Bronchial epithelial cell (primary cell): ENCODE data around the gene KCNN1. TPM values are rescaled to one million over a fixed set of nuclear protein-coding genes. Genes with fewer than 3 reads are reported as not detected.
A peak's percentile ranks its signal among the peaks of the same experiment; 100 is the strongest.
"Not testable (repeated sequence)": the region's sequence is repeated elsewhere in the genome, so short reads cannot be mapped to it uniquely, and the experiment has no call there.

Experiments used
- DNase-seq: peaks from one replicate; pipeline ENCODE4 v3.0.0-alpha.2; 2010; ENCODE audit warnings: low read depth
- FAIRE-seq: peaks from 2 replicates; lab custom pipeline; 2011; peaks lifted over from hg19 to GRCh38; lab: Jason Lieb, UNC
- H3K27me3 ChIP-seq: 2 replicates; pipeline ENCODE4 v1.5.1; 2011; ENCODE audit warnings: low read length; ENCODE audit not compliant: control insufficient read depth, insufficient read depth
- H3K36me3 ChIP-seq: 2 replicates; pipeline ENCODE4 v1.5.1; 2011; ENCODE audit warnings: low read length; ENCODE audit not compliant: control insufficient read depth, insufficient read depth
- H3K4me3 ChIP-seq: 2 replicates; pipeline ENCODE4 v1.5.1; 2011; ENCODE audit warnings: mild to moderate bottlenecking, low read depth, low read length, control low read depth
- CTCF ChIP-seq: IDR thresholded peaks from 2 replicates; pipeline ENCODE4 v1.5.1; 2011; ENCODE audit warnings: mild to moderate bottlenecking, moderate library complexity, low read length, control low read depth, inconsistent platforms; ENCODE audit not compliant: insufficient read depth, severe bottlenecking
- total RNA-seq: library from RNA; depleted of rRNA; stranded (reverse); fragments of >200 nt; gene quantifications from 2 replicates; pipeline ENCODE4 v1.2.1, GENCODE V29; 2014

The KCNN1 gene
- total RNA-seq, 1 donor from 2014 or later, result not detected

DNA sequence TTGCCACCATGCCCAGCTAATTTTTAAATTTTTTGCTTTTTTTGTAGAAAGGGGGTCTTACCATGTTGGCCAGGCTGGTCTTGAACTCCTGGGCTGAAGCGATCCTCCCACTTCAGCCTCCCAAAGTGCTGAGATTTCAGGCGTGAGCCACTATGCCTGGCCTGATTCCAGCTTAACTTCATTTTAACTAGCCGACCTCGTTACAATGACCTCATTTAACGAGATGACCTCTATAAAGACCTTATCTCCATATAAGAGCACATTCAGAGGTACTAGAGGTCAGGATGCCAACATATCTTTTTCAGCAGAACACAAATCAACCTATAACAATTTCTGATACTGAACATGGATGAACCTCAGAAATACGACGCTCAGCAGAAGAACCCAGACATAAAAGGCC, 10.6 kb downstream of the KCNN1 start:
- no peaks in the 10 kb centered on the region for H3K36me3 ChIP-seq
- FAIRE-seq, result no peak
- DNase-seq, result no peak
- no peak for TF ChIP-seq CTCF
- no peak overlapping the region for H3K4me3 ChIP-seq
- no peaks in the 10 kb centered on the region for H3K27me3 ChIP-seq

DNA sequence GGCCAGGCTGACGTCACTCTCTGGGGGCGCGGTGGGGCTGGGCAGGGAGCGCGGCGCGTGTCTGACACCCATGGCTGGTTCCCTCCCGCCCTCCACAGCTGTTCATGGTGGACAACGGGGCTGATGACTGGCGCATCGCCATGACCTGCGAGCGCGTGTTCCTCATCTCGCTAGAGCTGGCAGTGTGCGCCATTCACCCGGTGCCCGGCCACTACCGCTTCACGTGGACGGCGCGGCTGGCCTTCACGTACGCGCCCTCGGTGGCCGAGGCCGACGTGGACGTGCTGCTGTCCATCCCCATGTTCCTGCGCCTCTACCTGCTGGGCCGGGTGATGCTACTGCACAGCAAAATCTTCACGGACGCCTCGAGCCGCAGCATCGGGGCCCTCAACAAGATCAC, 14.7 kb downstream of the KCNN1 start:
- no peaks in the 10 kb centered on the region for H3K27me3 ChIP-seq
- no peak for TF ChIP-seq CTCF
- FAIRE-seq, result no peak

DNA sequence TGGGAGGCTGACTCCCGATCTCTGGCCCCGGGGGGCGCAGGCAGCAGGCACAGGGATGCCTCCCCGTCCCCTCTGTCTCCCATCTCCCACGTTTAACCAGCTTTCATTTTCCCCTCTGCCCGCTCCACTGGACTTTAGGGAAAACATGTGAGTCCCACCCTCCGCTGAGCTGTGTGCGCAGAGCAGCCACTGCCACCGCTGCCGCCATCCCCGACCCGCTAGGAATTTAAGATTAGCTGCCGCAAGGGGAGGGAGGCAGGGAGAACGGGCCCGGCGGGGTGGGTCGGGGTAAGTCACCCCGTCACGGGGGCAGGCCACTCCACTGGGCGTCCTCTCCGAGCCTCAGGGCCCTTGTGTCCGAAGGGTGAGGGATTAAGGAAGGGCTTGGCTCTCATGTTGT, 15.5 kb downstream of the KCNN1 start:
- no peaks in the 10 kb centered on the region for H3K36me3 ChIP-seq
- FAIRE-seq (no peak), DNase-seq (no peak)
- TF ChIP-seq CTCF, result no peak
- no peak overlapping the region for H3K4me3 ChIP-seq
- H3K27me3 ChIP-seq, result no peaks in the 10 kb centered on the region

More for the DNA sequence above, 14.7 kb downstream of the KCNN1 start:
- Histone ChIP-seq H3K36me3 (no peaks in the 10 kb centered on the region), H3K4me3 (no peak overlapping the region)
- DNase-seq, result no peak

DNA sequence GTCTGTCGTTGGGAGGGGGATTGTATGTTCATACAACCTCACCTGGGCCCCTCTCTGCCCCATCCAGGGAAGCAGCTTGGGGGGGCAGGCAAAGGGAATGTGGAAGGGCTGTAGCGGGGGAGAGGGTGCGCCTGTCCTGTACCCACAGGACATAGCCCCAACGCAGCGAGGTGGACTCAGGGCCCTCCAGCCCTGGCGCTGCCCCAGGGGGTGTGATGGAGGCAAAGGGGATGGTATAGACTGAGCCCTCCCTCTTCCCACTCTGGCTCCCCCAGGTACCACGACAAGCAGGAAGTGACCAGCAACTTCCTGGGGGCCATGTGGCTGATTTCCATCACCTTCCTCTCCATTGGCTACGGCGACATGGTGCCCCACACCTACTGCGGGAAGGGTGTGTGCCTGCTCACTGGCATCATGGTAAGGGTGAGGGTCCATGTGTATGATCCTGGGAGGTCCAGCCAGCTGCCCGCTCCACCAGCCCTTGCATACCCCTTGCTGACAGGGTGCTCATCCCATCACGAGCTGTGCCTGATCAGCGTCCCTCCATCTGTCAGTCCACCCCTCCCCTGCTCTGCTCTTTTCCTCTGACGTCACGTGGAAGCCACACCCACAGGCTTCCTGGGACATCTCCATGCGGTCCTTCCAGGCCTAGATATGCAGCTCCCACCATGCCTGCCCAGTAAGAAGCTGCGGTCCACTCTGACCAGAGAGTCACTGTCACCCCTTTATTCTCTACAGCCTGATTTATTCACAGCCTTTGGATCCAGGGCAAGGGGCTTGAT, 18.3 kb downstream of the KCNN1 start:
- DNase-seq (no peak), FAIRE-seq (peak; percentile 68)
- Histone ChIP-seq H3K4me3 (no peak overlapping the region), H3K36me3 (no peaks in the 10 kb centered on the region), H3K27me3 (no peaks in the 10 kb centered on the region)
- TF ChIP-seq CTCF, result no peak

DNA sequence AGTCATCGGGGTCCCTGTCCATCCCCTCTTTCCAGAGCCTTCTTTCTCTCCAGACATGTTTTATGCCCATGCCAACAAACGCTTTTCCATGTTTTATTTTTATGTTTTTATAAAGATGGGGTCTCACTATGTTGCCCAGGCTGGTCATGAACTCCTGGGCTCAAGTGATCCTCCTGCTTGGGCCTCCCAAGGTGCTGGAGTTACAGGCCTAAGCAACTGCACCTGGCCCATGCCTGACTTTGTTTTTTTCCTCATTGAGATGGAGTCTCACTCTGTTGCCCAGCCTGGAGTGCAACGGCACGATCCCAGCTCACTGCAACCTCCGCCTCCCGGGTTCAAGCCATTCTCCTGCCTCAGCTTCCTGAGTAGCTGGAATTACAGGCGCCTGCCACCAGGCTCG, 19.7 kb downstream of the KCNN1 start:
- not testable (repeated sequence) for H3K36me3 ChIP-seq, DNase-seq

DNA sequence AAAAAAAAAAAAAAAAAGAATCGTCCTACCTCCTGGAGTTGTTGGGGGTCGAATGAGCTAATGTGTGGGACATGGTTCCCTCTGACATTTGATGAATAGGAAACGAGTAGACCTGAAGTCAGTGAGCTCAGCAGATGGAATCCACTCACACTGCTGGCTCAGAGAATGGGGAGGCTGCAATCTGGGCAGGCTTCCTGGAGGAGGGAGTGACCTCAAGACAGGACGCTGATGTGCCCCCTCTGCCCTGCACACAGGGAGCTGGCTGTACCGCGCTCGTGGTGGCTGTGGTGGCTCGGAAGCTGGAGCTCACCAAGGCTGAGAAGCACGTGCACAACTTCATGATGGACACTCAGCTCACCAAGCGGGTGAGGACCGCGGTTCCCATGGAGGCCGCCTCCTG, 21.3 kb downstream of the KCNN1 start:
- no peaks in the 10 kb centered on the region for H3K27me3 ChIP-seq
- FAIRE-seq (no peak), DNase-seq (no peak)
- no peak for TF ChIP-seq CTCF
- no peak overlapping the region for H3K4me3 ChIP-seq
- H3K36me3 ChIP-seq, result no peaks in the 10 kb centered on the region

More for the DNA sequence above, 19.7 kb downstream of the KCNN1 start:
- FAIRE-seq, H3K4me3 ChIP-seq, H3K27me3 ChIP-seq: not testable (repeated sequence)
